ENCODE measurements around the gene PTPN7. TPM values are rescaled to one million over a fixed set of nuclear protein-coding genes. Genes with fewer than 3 reads are reported as not detected.
"Not testable (repeated sequence)": the region's sequence is repeated elsewhere in the genome, so short reads cannot be mapped to it uniquely, and the experiment has no call there.

Gene PTPN7
- total RNA-seq, 1 donor from 2014 or later, result 8.5 TPM

DNA sequence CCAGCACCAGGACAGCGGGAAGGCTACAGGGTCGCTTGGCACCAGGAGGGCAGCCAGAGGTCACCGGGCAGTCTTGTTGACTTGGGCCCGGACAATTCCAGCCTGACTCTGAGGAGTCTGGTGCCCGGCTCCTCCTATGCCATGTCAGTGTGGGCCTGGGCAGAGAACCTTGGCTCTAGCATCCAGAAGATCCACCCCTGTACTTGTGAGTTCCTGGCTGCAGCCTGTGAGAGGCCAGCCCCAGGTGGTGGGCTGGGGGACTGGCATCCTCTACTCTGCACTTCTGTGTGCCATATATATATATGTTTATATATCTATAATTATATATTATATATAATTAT is 11.6 kb upstream of the PTPN7 start:
- Histone ChIP-seq H3K4me1 (peaks cover 7% of the 10 kb centered on the region), H3K9me3 (no peaks in the 10 kb centered on the region), H3K27me3 (ENCODE audit: low read depth) (no peaks in the 10 kb centered on the region), H3K27ac (no peak overlapping the region), H3K4me3 (no peak overlapping the region), H3K36me3 (no peaks in the 10 kb centered on the region)
- ATAC-seq (no peak), DNase-seq (no peak)
- no peak for TF ChIP-seq CTCF (IDR thresholded peaks at IDR 0.05)
- intact Hi-C loops (cut with DNase I), result no loop called here

GRCh38 chr1:202171292-202172014 is 11.1 kb upstream of the PTPN7 start:
- peak in 1 of 2 donors; percentile 24 for ATAC-seq
- no peak overlapping the region for H3K4me3 ChIP-seq
- H3K36me3 ChIP-seq, result no peaks in the 10 kb centered on the region
- H3K9me3 ChIP-seq, result no peaks in the 10 kb centered on the region
- no peak for TF ChIP-seq CTCF (IDR thresholded peaks at IDR 0.05)
- H3K27me3 ChIP-seq (ENCODE audit: low read depth), result no peaks in the 10 kb centered on the region
- no peak for DNase-seq
- no peak overlapping the region for H3K27ac ChIP-seq
- peaks cover 7% of the 10 kb centered on the region for H3K4me1 ChIP-seq
- intact Hi-C loops (cut with DNase I), result no loop called here

DNA sequence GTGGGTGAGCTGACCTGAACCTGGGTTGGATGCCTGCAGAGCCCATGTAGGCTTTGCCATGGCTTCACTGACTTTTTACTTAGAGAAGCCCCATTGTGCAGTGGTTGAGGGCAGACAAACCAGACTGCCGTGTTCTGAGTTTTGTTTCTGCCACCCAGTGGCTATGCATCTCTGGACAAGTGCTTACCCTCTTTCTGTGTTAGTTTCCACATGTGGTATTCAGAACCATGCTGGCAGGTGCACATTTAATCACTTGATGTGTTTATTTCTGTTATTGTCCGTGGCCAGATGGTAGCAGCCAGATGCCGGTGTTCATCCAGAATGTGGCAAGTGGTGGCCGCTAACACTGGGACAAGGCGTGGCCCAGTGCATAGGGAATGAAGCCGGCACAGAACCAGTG is 10.3 kb upstream of the PTPN7 start:
- no peaks in the 10 kb centered on the region for H3K9me3 ChIP-seq
- no peak for TF ChIP-seq CTCF (IDR thresholded peaks at IDR 0.05)
- DNase-seq, result no peak
- ATAC-seq, result no peak
- intact Hi-C loops (cut with DNase I), result no loop called here
- H3K4me3 ChIP-seq, result no peak overlapping the region
- H3K36me3 ChIP-seq, result no peaks in the 10 kb centered on the region
- H3K27ac ChIP-seq, result no peak overlapping the region
- no peaks in the 10 kb centered on the region for H3K27me3 ChIP-seq (ENCODE audit: low read depth)
- peaks cover 7% of the 10 kb centered on the region for H3K4me1 ChIP-seq

DNA sequence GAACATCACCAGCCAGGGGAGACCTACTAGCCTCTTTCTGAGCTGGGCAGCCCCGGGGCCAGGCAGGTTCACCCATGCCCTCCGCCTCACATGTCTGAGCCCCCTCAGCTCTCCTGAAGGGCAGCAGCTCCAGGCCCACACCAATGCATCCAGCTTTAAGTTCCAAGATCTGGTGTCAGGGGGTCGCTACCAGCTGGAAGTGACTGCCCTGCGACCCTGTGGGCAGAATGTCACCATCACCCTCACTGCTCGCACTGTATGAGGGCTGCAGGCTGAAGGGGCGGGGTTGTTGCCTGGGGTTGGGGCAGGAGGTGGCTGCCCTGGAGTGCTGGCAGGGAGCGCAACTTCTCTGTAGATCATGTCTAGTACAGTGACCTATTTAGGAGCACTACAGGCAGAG is 8.5 kb upstream of the PTPN7 start:
- ATAC-seq (no peak), DNase-seq (no peak)

DNA sequence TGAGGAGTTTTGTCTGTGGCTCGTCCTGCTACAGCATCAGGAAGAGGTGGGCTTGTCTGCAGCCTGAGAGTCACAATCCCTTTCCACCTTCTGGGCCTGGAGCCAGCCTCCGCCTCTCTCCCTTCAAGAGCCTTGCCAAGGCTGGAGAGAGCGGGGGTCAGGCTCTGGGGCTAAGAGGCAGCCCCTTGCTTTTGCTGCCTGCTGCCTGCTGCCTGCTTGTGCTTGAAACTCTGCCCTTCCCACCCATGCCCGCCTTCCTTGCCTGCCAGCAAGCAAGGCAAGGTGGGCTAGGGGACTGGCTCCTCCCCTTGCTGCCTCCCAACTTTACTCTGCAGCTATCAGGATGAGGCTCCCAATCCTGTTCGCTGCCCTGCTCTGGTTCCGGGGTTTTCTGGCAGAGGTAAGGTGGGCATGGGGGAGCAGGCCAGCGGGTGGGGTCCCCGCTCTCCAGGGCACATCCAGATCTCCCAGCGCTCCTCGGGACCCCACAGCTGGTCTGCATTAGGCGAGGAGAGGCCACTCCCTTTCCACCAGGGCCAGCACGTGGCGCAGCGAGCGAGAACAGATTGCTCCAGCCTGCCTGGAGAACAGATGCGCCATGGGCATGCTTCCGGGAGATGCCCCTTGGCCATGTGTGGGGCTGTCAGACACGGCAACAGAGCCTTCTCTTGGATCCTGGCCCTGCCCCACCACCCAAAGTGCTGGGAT is 7.5 kb upstream of the PTPN7 start:
- H3K27ac ChIP-seq, result no peak overlapping the region
- H3K4me3 ChIP-seq, result peak overlapping the region; percentile 23
- H3K9me3 ChIP-seq, result no peaks in the 10 kb centered on the region
- ATAC-seq (peak in 1 of 2 donors; percentile 43), DNase-seq (no peak)
- intact Hi-C loops (cut with DNase I), result no loop called here
- H3K36me3 ChIP-seq, result no peaks in the 10 kb centered on the region
- no peak for TF ChIP-seq CTCF (IDR thresholded peaks at IDR 0.05)
- no peaks in the 10 kb centered on the region for H3K27me3 ChIP-seq (ENCODE audit: low read depth)
- peaks cover 11% of the 10 kb centered on the region for H3K4me1 ChIP-seq

More for the DNA sequence above, 8.5 kb upstream of the PTPN7 start:
- peaks cover 11% of the 10 kb centered on the region for H3K4me1 ChIP-seq
- no peak overlapping the region for H3K4me3 ChIP-seq
- no peaks in the 10 kb centered on the region for H3K36me3 ChIP-seq
- no peak for TF ChIP-seq CTCF (IDR thresholded peaks at IDR 0.05)
- H3K27me3 ChIP-seq (ENCODE audit: low read depth), result no peaks in the 10 kb centered on the region
- intact Hi-C loops (cut with DNase I), result no loop called here
- H3K9me3 ChIP-seq, result no peaks in the 10 kb centered on the region
- no peak overlapping the region for H3K27ac ChIP-seq

GRCh38 chr1:202167054-202167453 is 6.7 kb upstream of the PTPN7 start:
- H3K27ac ChIP-seq; H3K9me3 ChIP-seq; intact Hi-C loops (cut with DNase I); DNase-seq; H3K36me3 ChIP-seq; ATAC-seq; H3K27me3 ChIP-seq (ENCODE audit: low read depth): not testable (repeated sequence)
- H3K4me3 ChIP-seq, result peak overlapping the region; percentile 23
- peaks cover 18% of the 10 kb centered on the region for H3K4me1 ChIP-seq
